Gastroesophageal sphincter (tissue), 4 donors: ENCODE results near the gene ADGRD2. TPM values are rescaled to one million over a fixed set of nuclear protein-coding genes. Genes with fewer than 3 reads are reported as not detected.

Experiments
- ATAC-seq: fragments of 150-250 bp; one replicate; pipeline ENCODE4 v1.9.1; 2016; ENCODE audit warnings: mild to moderate bottlenecking, moderate library complexity
- H3K27ac ChIP-seq, 4 donors: fragments of 200-600 bp; sonication (generic) in 3 of 4; 1 replicate in 3 of 4; 2 replicates in 1 of 4; pipeline ENCODE4 v1.5.1; 2016 to 2019
- H3K27me3 ChIP-seq: fragments of 200-600 bp; sonication (generic); one replicate; pipeline ENCODE4 v1.5.1; 2019
- H3K36me3 ChIP-seq, 2 donors: fragments of 200-600 bp; sonication (generic); one replicate each; pipeline ENCODE4 v1.5.1; 2019; ENCODE audit warnings: control low read depth in 1 of 2
- H3K4me1 ChIP-seq, 3 donors: fragments of 200-600 bp; sonication (generic); 1 replicate in 2 of 3; 2 replicates in 1 of 3; pipeline ENCODE4 v1.5.1; 2016 to 2019; ENCODE audit warnings: control low read depth in 2 of 3
- H3K4me3 ChIP-seq, 2 donors: fragments of 200-600 bp; sonication (generic); one replicate each; pipeline ENCODE4 v1.5.1; 2019; ENCODE audit warnings: mild to moderate bottlenecking in 1 of 2, moderate library complexity in 1 of 2
- H3K9me3 ChIP-seq, 3 donors: fragments of 200-600 bp; sonication (generic); one replicate each; pipeline ENCODE4 v1.5.1; 2017 to 2019; ENCODE audit warnings: control low read depth in 2 of 3
- CTCF ChIP-seq, 4 experiments: fragments of 200-600 bp in 2 of 4; fragments of 450-650 bp in 2 of 4; sonication (generic) in 1 of 4; IDR thresholded peaks; one replicate each; pipeline ENCODE4 v1.5.1; 2017 to 2019; ENCODE audit warnings: antibody characterized with exemption in 4 of 4, mild to moderate bottlenecking in 2 of 4, moderate library complexity in 2 of 4
- EP300 ChIP-seq: sonication (generic); formaldehyde crosslinking; IDR thresholded peaks from one replicate; pipeline ENCODE4 v1.6.1; 2017; ENCODE audit warnings: antibody characterized with exemption, mild to moderate bottlenecking
- POLR2A ChIP-seq, 2 donors: fragments of 450-650 bp; IDR thresholded peaks; one replicate each; pipeline ENCODE4 v1.6.1; 2017; ENCODE audit warnings: antibody characterized with exemption in 2 of 2, mild to moderate bottlenecking in 2 of 2, moderate library complexity in 1 of 2
- POLR2AphosphoS5 ChIP-seq: sonication (generic); formaldehyde crosslinking; IDR thresholded peaks from one replicate; pipeline ENCODE4 v1.6.1; 2017; ENCODE audit warnings: antibody characterized with exemption
- WGBS, 2 donors: methylation state at CpG; one replicate each; pipeline ENCODE4 v1.1.5; 2018; ENCODE audit warnings: low coverage in 1 of 2; 5-methylcytosine and 5-hydroxymethylcytosine counted together
- total RNA-seq, 4 donors: library from RNA; depleted of rRNA; stranded (reverse); fragments of >200 nt; gene quantifications; one replicate each; pipeline ENCODE4 v1.1.0, GENCODE V29; 2016

The ADGRD2 gene
- total RNA-seq, 4 donors from 2014 or later, result not detected

GRCh38 chr9:124511426-124511840 is 61.2 kb downstream of the ADGRD2 start:
- H3K4me1 ChIP-seq, result no peaks in the 10 kb centered on the region
- no peak overlapping the region for H3K4me3 ChIP-seq
- ATAC-seq, result no peak
- no peak overlapping the region for H3K27ac ChIP-seq
- no peaks in the 10 kb centered on the region for H3K9me3 ChIP-seq
- H3K36me3 ChIP-seq, result no peaks in the 10 kb centered on the region
- peaks cover 19% of the 10 kb centered on the region for H3K27me3 ChIP-seq
- WGBS, 2 donors, result no CpG with 5 or more reads among the region's 6 CpGs
- TF ChIP-seq POLR2A (IDR thresholded peaks at IDR 0.05) (no peak), EP300 (no peak), CTCF (IDR thresholded peaks at IDR 0.05) (no peak), POLR2AphosphoS5 (no peak)

GRCh38 chr9:124511891-124512805 is 61.9 kb downstream of the ADGRD2 start:
- no peaks in the 10 kb centered on the region for H3K9me3 ChIP-seq
- no peaks in the 10 kb centered on the region for H3K4me1 ChIP-seq
- H3K36me3 ChIP-seq, result no peaks in the 10 kb centered on the region
- H3K27ac ChIP-seq, result no peak overlapping the region
- peaks cover 13% of the 10 kb centered on the region for H3K27me3 ChIP-seq
- WGBS, 2 donors, result 20 to 52% methylated on average over 2 to 13 of the region's 23 CpGs
- H3K4me3 ChIP-seq, result no peak overlapping the region
- ATAC-seq, result no peak
- TF ChIP-seq CTCF (IDR thresholded peaks at IDR 0.05) (no peak), EP300 (no peak), POLR2AphosphoS5 (no peak), POLR2A (IDR thresholded peaks at IDR 0.05) (no peak)

- Histone ChIP-seq H3K36me3 (no peaks in the 10 kb centered on the region), H3K4me3 (no peak overlapping the region), H3K9me3 (no peaks in the 10 kb centered on the region), H3K27me3 (peaks cover 16% of the 10 kb centered on the region), H3K4me1 (no peaks in the 10 kb centered on the region), H3K27ac (no peak overlapping the region)
- TF ChIP-seq POLR2AphosphoS5 (no peak), EP300 (no peak)
- ATAC-seq, result no peak
- WGBS, 2 donors, result 76 to 100% methylated on average over 2 to 5 of the region's 9 CpGs
These were observed 62.6 kb downstream of the ADGRD2 start for GRCh38 chr9:124512806-124513204.

- Histone ChIP-seq H3K36me3 (no peaks in the 10 kb centered on the region), H3K9me3 (no peaks in the 10 kb centered on the region), H3K27me3 (peaks cover 16% of the 10 kb centered on the region), H3K4me1 (no peaks in the 10 kb centered on the region), H3K27ac (no peak overlapping the region), H3K4me3 (no peak overlapping the region)
- no peak for ATAC-seq
- TF ChIP-seq CTCF (IDR thresholded peaks at IDR 0.05) (no peak), POLR2A (IDR thresholded peaks at IDR 0.05) (no peak), POLR2AphosphoS5 (no peak), EP300 (no peak)
- 40% methylated on average over 1 of the region's 5 CpGs; no CpG with 5 or more reads in 1 of the 2 donors for WGBS, 2 donors
These were observed 63.2 kb downstream of the ADGRD2 start for GRCh38 chr9:124513376-124513994.

DNA sequence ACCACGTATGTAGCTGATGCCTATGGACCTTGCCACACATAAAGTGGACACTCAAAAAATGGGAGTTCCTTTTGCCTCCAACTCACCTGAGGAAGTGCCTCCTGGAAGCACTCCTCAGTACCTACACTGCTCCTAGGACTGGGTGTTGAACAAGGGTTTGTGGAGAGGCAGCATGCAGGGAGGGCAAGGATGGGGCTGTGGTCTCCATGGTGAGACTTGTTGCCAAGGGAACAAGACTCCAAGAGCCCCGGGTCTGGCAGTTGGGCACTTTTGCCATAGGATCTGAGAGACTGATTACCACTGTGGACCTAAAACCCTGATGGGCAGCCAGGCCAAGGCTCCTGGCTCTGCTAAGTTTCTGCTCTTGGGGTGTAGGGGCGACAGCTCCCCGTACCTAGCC is 63.9 kb downstream of the ADGRD2 start:
- no peak for ATAC-seq
- H3K36me3 ChIP-seq, result no peaks in the 10 kb centered on the region
- no peak overlapping the region for H3K27ac ChIP-seq
- H3K27me3 ChIP-seq, result peaks cover 16% of the 10 kb centered on the region
- no peaks in the 10 kb centered on the region for H3K9me3 ChIP-seq
- WGBS, 2 donors, result 73% methylated on average over 3 of the region's 4 CpGs; no CpG with 5 or more reads in 1 of the 2 donors
- H3K4me3 ChIP-seq, result no peak overlapping the region
- no peaks in the 10 kb centered on the region for H3K4me1 ChIP-seq
- TF ChIP-seq POLR2A (IDR thresholded peaks at IDR 0.05) (no peak), EP300 (no peak), POLR2AphosphoS5 (no peak), CTCF (IDR thresholded peaks at IDR 0.05) (no peak)
